H9 (cell line): ENCODE measurements around the gene GPR143. TPM values are rescaled to one million over a fixed set of nuclear protein-coding genes. Genes with fewer than 3 reads are reported as not detected.
A peak's percentile ranks its signal among the peaks of the same experiment; 100 is the strongest.

Experiments used
- DNase-seq: peaks from one replicate; pipeline ENCODE4 v3.0.0-alpha.2; 2017
- H2AFZ ChIP-seq: one replicate; pipeline ENCODE4 v1.6.1; 2013; ENCODE audit warnings: mild to moderate bottlenecking, low read length, control low read depth, moderate library complexity
- H2AK5ac ChIP-seq: 2 replicates; pipeline ENCODE4 v1.6.1; 2013; ENCODE audit warnings: low read length, control low read depth, mixed read lengths; ENCODE audit not compliant: insufficient read length
- H2BK120ac ChIP-seq: one replicate; pipeline ENCODE4 v1.6.1; 2013; ENCODE audit warnings: low read depth, mild to moderate bottlenecking, low read length, control low read depth, inconsistent platforms; ENCODE audit not compliant: poor library complexity, severe bottlenecking
- H2BK12ac ChIP-seq: 2 replicates; pipeline ENCODE4 v1.6.1; 2013; ENCODE audit warnings: low read length, control low read depth, mixed read lengths, low read depth; ENCODE audit not compliant: insufficient read length
- H2BK15ac ChIP-seq: 2 replicates; pipeline ENCODE4 v1.6.1; 2013; ENCODE audit warnings: low read depth, low read length, control low read depth
- H2BK20ac ChIP-seq: one replicate; pipeline ENCODE4 v1.6.1; 2013; ENCODE audit warnings: low read depth, mild to moderate bottlenecking, low read length, control low read depth, inconsistent platforms; ENCODE audit not compliant: poor library complexity, severe bottlenecking
- H2BK5ac ChIP-seq: 2 replicates; pipeline ENCODE4 v1.6.1; 2013; ENCODE audit warnings: low read length, control low read depth, mixed read lengths; ENCODE audit not compliant: insufficient read length
- H3K14ac ChIP-seq: 2 replicates; pipeline ENCODE4 v1.6.1; 2013; ENCODE audit warnings: low read length, control low read depth; ENCODE audit not compliant: insufficient read depth
- H3K18ac ChIP-seq: 2 replicates; pipeline ENCODE4 v1.6.1; 2013; ENCODE audit warnings: low read depth, mild to moderate bottlenecking, mixed read lengths, low read length, control low read depth; ENCODE audit not compliant: insufficient read length
- H3K23ac ChIP-seq: 2 replicates; pipeline ENCODE4 v1.6.1; 2013; ENCODE audit warnings: low read length, control low read depth, mixed read lengths, low read depth; ENCODE audit not compliant: insufficient read length
- H3K23me2 ChIP-seq: 2 replicates; pipeline ENCODE4 v1.6.1; 2013; ENCODE audit warnings: low read depth, mild to moderate bottlenecking, mixed read lengths, low read length, control low read depth; ENCODE audit not compliant: insufficient read length, poor library complexity, severe bottlenecking
- H3K27ac ChIP-seq: 2 replicates; pipeline ENCODE4 v1.5.1; 2013; ENCODE audit warnings: low read length, control low read depth, mixed read lengths, low read depth; ENCODE audit not compliant: insufficient read length
- H3K27me3 ChIP-seq: 2 replicates; pipeline ENCODE4 v1.6.1; 2013; ENCODE audit warnings: low read length, control low read depth, inconsistent platforms; ENCODE audit not compliant: insufficient read depth
- H3K4ac ChIP-seq: 2 replicates; pipeline ENCODE4 v1.6.1; 2013; ENCODE audit warnings: low read depth, mild to moderate bottlenecking, control low read depth, inconsistent platforms, low read length, moderate library complexity
- H3K4me1 ChIP-seq: 2 replicates; pipeline ENCODE4 v1.6.1; 2013; ENCODE audit warnings: low read length, control low read depth, inconsistent platforms; ENCODE audit not compliant: insufficient read depth
- H3K4me2 ChIP-seq: 2 replicates; pipeline ENCODE4 v1.6.1; 2013; ENCODE audit warnings: low read length, control low read depth, mixed read lengths; ENCODE audit not compliant: insufficient read length, insufficient read depth
- H3K56ac ChIP-seq: 2 replicates; pipeline ENCODE4 v1.6.1; 2013; ENCODE audit warnings: low read depth, mild to moderate bottlenecking, mixed read lengths, low read length, control low read depth; ENCODE audit not compliant: insufficient read length
- H3K79me1 ChIP-seq: 2 replicates; pipeline ENCODE4 v1.6.1; 2013; ENCODE audit warnings: low read depth, mild to moderate bottlenecking, moderate library complexity, low read length, control low read depth, inconsistent platforms; ENCODE audit not compliant: insufficient read depth, poor library complexity, severe bottlenecking
- H3K79me2 ChIP-seq: 2 replicates; pipeline ENCODE4 v1.6.1; 2013; ENCODE audit warnings: low read length, control low read depth, inconsistent platforms; ENCODE audit not compliant: insufficient read depth
- H3K9ac ChIP-seq: 2 replicates; pipeline ENCODE4 v1.6.1; 2013; ENCODE audit warnings: low read length, control low read depth, mixed read lengths; ENCODE audit not compliant: insufficient read length; ENCODE audit errors: extremely low read depth
- H3K9me3 ChIP-seq: one replicate; pipeline ENCODE4 v1.6.1; 2013; ENCODE audit warnings: low read depth, low read length, inconsistent platforms; ENCODE audit not compliant: control insufficient read depth
- H3T11ph ChIP-seq: one replicate; pipeline ENCODE4 v1.6.1; 2013; ENCODE audit warnings: mild to moderate bottlenecking, low read length, control low read depth, inconsistent platforms
- H4K20me1 ChIP-seq: one replicate; pipeline ENCODE4 v1.6.1; 2013; ENCODE audit not compliant: control insufficient read depth, insufficient read length, insufficient read depth
- H4K5ac ChIP-seq: 2 replicates; pipeline ENCODE4 v1.6.1; 2013; ENCODE audit warnings: low read depth, mild to moderate bottlenecking, mixed read lengths, low read length, control low read depth; ENCODE audit not compliant: insufficient read length
- H4K8ac ChIP-seq: replicated peaks from 2 replicates; pipeline ENCODE4 v1.6.1; 2013; ENCODE audit warnings: low read length, control low read depth, mixed read lengths, low read depth; ENCODE audit not compliant: insufficient read length
- H4K91ac ChIP-seq: 2 replicates; pipeline ENCODE4 v1.6.1; 2013; ENCODE audit warnings: low read depth, mild to moderate bottlenecking, moderate library complexity, mixed read lengths, low read length, control low read depth; ENCODE audit not compliant: insufficient read length
- H3K27ac Mint-ChIP-seq, 3 experiments: 2 replicates in 2 of 3; 3 replicates in 1 of 3; pipeline ENCODE4 v1.8.0; 2020 to 2021; ENCODE audit warnings: mixed read lengths in 3 of 3, mild to moderate bottlenecking in 1 of 3, moderate library complexity in 1 of 3
- H3K27me3 Mint-ChIP-seq: 2 replicates; pipeline ENCODE4 v1.8.0; 2021; ENCODE audit warnings: low read depth, mild to moderate bottlenecking, moderate library complexity, mixed read lengths
- H3K36me3 Mint-ChIP-seq, 3 experiments: 2 replicates in 2 of 3; 3 replicates in 1 of 3; pipeline ENCODE4 v1.8.0; 2020 to 2021; ENCODE audit warnings: low read depth in 3 of 3, mixed read lengths in 3 of 3; ENCODE audit not compliant: insufficient read depth in 1 of 3
- H3K4me1 Mint-ChIP-seq, 2 experiments: 2 replicates each; pipeline ENCODE4 v1.8.0; 2020; ENCODE audit warnings: mixed read lengths in 2 of 2
- H3K4me3 Mint-ChIP-seq, 2 experiments: 2 replicates in 1 of 2; 3 replicates in 1 of 2; pipeline ENCODE4 v1.8.0; 2020 to 2021; ENCODE audit warnings: mild to moderate bottlenecking in 2 of 2, mixed read lengths in 2 of 2, moderate library complexity in 1 of 2
- H3K9me3 Mint-ChIP-seq, 2 experiments: 2 replicates in 1 of 2; 3 replicates in 1 of 2; pipeline ENCODE4 v1.8.0; 2020; ENCODE audit warnings: mild to moderate bottlenecking in 2 of 2, mixed read lengths in 2 of 2, moderate library complexity in 1 of 2
- CTCF ChIP-seq: fragments of 200-600 bp; sonication (generic); conservative IDR thresholded peaks from 3 replicates; pipeline ENCODE4 v1.8.0; 2021; ENCODE audit warnings: antibody characterized with exemption, mild to moderate bottlenecking
- WGBS: extraction: QIAGEN DNeasy Blood & Tissue Kit; methylation state at CpG from one replicate; pipeline ENCODE4 v1.1.7; 2013; ENCODE audit warnings: missing lambda C conversion rate, low lambda C conversion rate, mixed read lengths; ENCODE audit not compliant: insufficient read length; ENCODE audit errors: extremely low coverage; 5-methylcytosine and 5-hydroxymethylcytosine counted together
- total RNA-seq: library from RNA; stranded (reverse); gene quantifications from 2 replicates; pipeline ENCODE4 v1.2.1, GENCODE V29; 2021

The GPR143 gene
- total RNA-seq, 1 experiment from 2014 or later = 7.1 TPM

GRCh38 chrX:9786798-9787635 lies 21.4 kb upstream of the GPR143 start:
- H3K56ac ChIP-seq = no peak overlapping the region
- H3T11ph ChIP-seq = no peak overlapping the region
- H2AK5ac ChIP-seq = no peak overlapping the region
- H3K27me3 ChIP-seq = no peaks in the 10 kb centered on the region; the same call in 1 of the 2 replicates
- H3K9ac ChIP-seq = peak overlapping the region; percentile 89
- DNase-seq = no peak
- no peak overlapping the region for H2BK15ac ChIP-seq
- H3K36me3 Mint-ChIP-seq = peaks cover 11 to 23% (median 17%) of the 10 kb centered on the region in 3 experiments; a peak in 5 of 7 replicates
- no CpG with 5 or more reads among the region's 45 CpGs for WGBS
- H3K27ac ChIP-seq = no peak overlapping the region
- peaks cover 27% of the 10 kb centered on the region for H3K23me2 ChIP-seq
- peaks cover 39 to 44% of the 10 kb centered on the region in 2 experiments for H3K4me1 Mint-ChIP-seq
- no peak overlapping the region for H4K5ac ChIP-seq
- no peak for TF ChIP-seq CTCF
- H3K14ac ChIP-seq = no peak overlapping the region
- H4K20me1 ChIP-seq = peaks cover 3% of the 10 kb centered on the region
- H3K9me3 ChIP-seq = no peaks in the 10 kb centered on the region
- peaks cover under 1% of the 10 kb centered on the region for H3K79me1 ChIP-seq
- H3K4ac ChIP-seq = no peak overlapping the region
- peaks cover 6% of the 10 kb centered on the region for H3K27me3 Mint-ChIP-seq
- H3K4me1 ChIP-seq = peaks cover 36% of the 10 kb centered on the region
- no peak overlapping the region for H2BK20ac ChIP-seq
- peaks cover 20% of the 10 kb centered on the region; the same call in 1 of the 2 replicates for H3K79me2 ChIP-seq
- H3K4me2 ChIP-seq = peak overlapping the region; percentile 99
- no peak overlapping the region for H4K91ac ChIP-seq
- H3K27ac Mint-ChIP-seq = no peak overlapping the region; a peak in 2 of 7 replicates
- H3K23ac ChIP-seq = no peak overlapping the region
- no peak overlapping the region for H2BK12ac ChIP-seq
- H3K4me3 Mint-ChIP-seq = peak overlapping the region; percentile 84 to 97
- H2AFZ ChIP-seq = no peak overlapping the region
- no peak overlapping the region for H2BK120ac ChIP-seq
- H4K8ac ChIP-seq = no peak overlapping the region
- no peak overlapping the region for H2BK5ac ChIP-seq
- no peak overlapping the region for H3K18ac ChIP-seq
- peaks cover 23 to 54% of the 10 kb centered on the region in 2 experiments for H3K9me3 Mint-ChIP-seq
